B cell (primary cell): Measurements from ENCODE around the gene EFCAB13. TPM values are rescaled to one million over a fixed set of nuclear protein-coding genes. Genes with fewer than 3 reads are reported as not detected.

Experiments
- ATAC-seq: fragments of 200-7000 bp; cut with Tn5 transposase; one replicate; pipeline ENCODE4 v1.10.0; 2021; ENCODE audit warnings: low read depth, mild to moderate bottlenecking, moderate number of reproducible peaks, moderate library complexity
- CTCF ChIA-PET: fragments of 350-600 bp; sonication (Branson Sonifier 250); formaldehyde crosslinking; loops from one replicate; lab custom pipeline; 2021; ENCODE audit warnings: antibody characterized with exemption, inconsistent platforms; lab: Charles Lee
- POLR2A ChIA-PET: fragments of 350-600 bp; sonication (Branson Sonifier 250); formaldehyde crosslinking; loops from one replicate; lab custom pipeline; 2021; ENCODE audit warnings: antibody characterized with exemption; lab: Charles Lee
- DNase-seq: peaks from one replicate; pipeline ENCODE4 v3.0.0; 2013
- H2AFZ ChIP-seq: 2 replicates; pipeline ENCODE4 v1.6.1; 2012; ENCODE audit warnings: mild to moderate bottlenecking, low read depth, low read length; ENCODE audit not compliant: insufficient read depth, poor library complexity, severe bottlenecking
- H3K27ac ChIP-seq, 2 donors: 1 replicate in 1 of 2; 2 replicates in 1 of 2; pipeline ENCODE4 v1.5.1; 2012 to 2013; ENCODE audit warnings: low read length in 2 of 2, mild to moderate bottlenecking in 2 of 2, moderate library complexity in 1 of 2
- H3K27me3 ChIP-seq, 4 experiments: fragments of 200-600 bp in 1 of 4; sonication (generic) in 1 of 4; replicated peaks in 1 of 4; 1 replicate in 2 of 4; 2 replicates in 2 of 4; pipeline versions ENCODE4 v1.6.1 to v1.7.0; 2013 to 2016; ENCODE audit warnings: low read length in 3 of 4, mild to moderate bottlenecking in 2 of 4, mixed read lengths in 1 of 4, moderate library complexity in 1 of 4; ENCODE audit not compliant: insufficient read depth in 4 of 4, control insufficient read depth in 3 of 4; ENCODE audit errors: control extremely low read depth in 1 of 4
- H3K36me3 ChIP-seq, 2 experiments: replicated peaks in 1 of 2; 1 replicate in 1 of 2; 2 replicates in 1 of 2; pipeline versions ENCODE4 v1.6.1 to v1.7.1; 2013; ENCODE audit warnings: low read length in 1 of 2; ENCODE audit not compliant: insufficient read depth in 2 of 2, control insufficient read depth in 1 of 2; ENCODE audit errors: control extremely low read depth in 1 of 2, extremely low read depth in 1 of 2
- H3K4me1 ChIP-seq, 2 donors: fragments of 200-600 bp in 1 of 2; sonication (generic) in 1 of 2; 1 replicate in 1 of 2; 2 replicates in 1 of 2; pipeline versions ENCODE4 v1.5.1 to v1.6.1; 2013 to 2017; ENCODE audit warnings: low read length in 2 of 2; ENCODE audit not compliant: control insufficient read depth in 2 of 2, insufficient read depth in 2 of 2
- H3K4me2 ChIP-seq: replicated peaks from 2 replicates; pipeline ENCODE3; 2012; ENCODE audit warnings: mild to moderate bottlenecking, low read depth, low read length; ENCODE audit not compliant: poor library complexity, severe bottlenecking
- H3K4me3 ChIP-seq, 5 experiments: fragments of 200-600 bp in 1 of 5; sonication (generic) in 1 of 5; 1 replicate in 3 of 5; 2 replicates in 2 of 5; pipeline versions ENCODE4 v1.5.1 to v1.7.0; 2011 to 2016; ENCODE audit warnings: low read length in 4 of 5, mild to moderate bottlenecking in 4 of 5, low read depth in 2 of 5, control low read depth in 1 of 5, moderate library complexity in 1 of 5; ENCODE audit not compliant: insufficient read depth in 1 of 5; ENCODE audit errors: control extremely low read depth in 1 of 5, extremely low read depth in 1 of 5
- H3K79me2 ChIP-seq: fragments of 200-600 bp; sonication (generic); one replicate; pipeline ENCODE4 v1.6.0; 2016; ENCODE audit warnings: low read length; ENCODE audit not compliant: control insufficient read depth, insufficient read depth
- H3K9ac ChIP-seq: fragments of 200-600 bp; sonication (generic); 2 replicates; pipeline ENCODE4 v1.6.1; 2017; ENCODE audit warnings: mild to moderate bottlenecking, low read length, moderate library complexity
- H3K9me3 ChIP-seq, 3 donors: one replicate each; pipeline versions ENCODE4 v1.6.1 to v1.7.1; 2013; ENCODE audit warnings: low read length in 2 of 3; ENCODE audit not compliant: control insufficient read depth in 2 of 3, insufficient read depth in 1 of 3; ENCODE audit errors: control extremely low read depth in 1 of 3
- H4K20me1 ChIP-seq: 2 replicates; pipeline ENCODE4 v1.6.0; 2012; ENCODE audit warnings: mild to moderate bottlenecking, low read length; ENCODE audit not compliant: insufficient read depth, control insufficient read depth, poor library complexity, severe bottlenecking
- H3K27ac Mint-ChIP-seq: one replicate; pipeline ENCODE4 v1.8.0; 2021; ENCODE audit warnings: mixed read lengths
- H3K27me3 Mint-ChIP-seq: one replicate; pipeline ENCODE4 v1.8.0; 2021; ENCODE audit warnings: mixed read lengths
- H3K4me1 Mint-ChIP-seq: one replicate; pipeline ENCODE4 v1.8.0; 2021; ENCODE audit warnings: mixed read lengths
- H3K4me3 Mint-ChIP-seq: one replicate; pipeline ENCODE4 v1.8.0; 2021; ENCODE audit warnings: mixed read lengths
- H3K9me3 Mint-ChIP-seq: one replicate; pipeline ENCODE4 v1.8.0; 2022; ENCODE audit warnings: mixed read lengths; ENCODE audit not compliant: insufficient read depth
- EZH2 ChIP-seq: IDR thresholded peaks from 2 replicates; pipeline ENCODE4 v1.6.1; 2012; ENCODE audit warnings: borderline replicate concordance, low read depth, mild to moderate bottlenecking, moderate library complexity, low read length; ENCODE audit not compliant: insufficient read depth, poor library complexity, severe bottlenecking
- WGBS: methylation state at CpG from one replicate; pipeline ENCODE4 v1.1.5; 2013; ENCODE audit warnings: missing lambda C conversion rate; ENCODE audit not compliant: insufficient coverage; 5-methylcytosine and 5-hydroxymethylcytosine counted together
- intact Hi-C: fragments of 100-400 bp; cut with micrococcal nuclease; formaldehyde crosslinking; loops from one replicate; pipeline ENCODE4 v1.10.0; 2022
- polyA plus RNA-seq: library from polyadenylated mRNA; depleted of rRNA; stranded (reverse); fragments of >200 nt; gene quantifications from 2 replicates; pipeline ENCODE4 v1.2.3, GENCODE V29; 2012
- total RNA-seq, 2 donors: library from RNA; stranded (reverse); fragments of 120-200 nt in 1 of 2; gene quantifications; 1 replicate in 1 of 2; 2 replicates in 1 of 2; pipeline versions ENCODE4 v1.2.3 to v1.2.4, GENCODE V29; 2013 to 2022
- TF ChIP-seq, protein P1 (sequence below): fragments of 200-600 bp; IDR thresholded peaks from one replicate; pipeline ENCODE4 v1.8.0; 2022; ENCODE audit warnings: antibody characterized with exemption, mild to moderate bottlenecking

Gene EFCAB13
- total and polyA plus RNA-seq, 2 donors (not counting 1 experiment from before 2014, with no cell fraction given): 5.4 to 86.5 TPM

DNA sequence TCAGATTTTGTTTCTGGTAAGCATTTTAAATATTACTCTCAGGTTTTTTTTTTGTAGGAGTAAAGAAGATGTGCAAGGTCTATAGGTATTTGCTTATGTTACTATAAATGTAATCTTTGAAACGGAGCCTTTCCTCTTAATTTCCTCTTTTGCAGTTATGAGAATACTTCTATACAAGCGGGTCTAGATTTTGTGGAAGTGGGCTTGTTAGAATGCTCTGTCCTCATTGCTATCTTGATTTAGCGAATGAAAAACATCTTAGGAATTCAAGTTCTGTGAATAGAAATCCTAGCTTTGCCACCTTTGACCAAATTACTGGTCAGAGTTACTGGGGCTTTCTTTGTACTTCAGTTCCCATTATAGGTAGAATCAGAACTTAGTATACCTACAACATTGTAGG lies 80.3 kb downstream of the EFCAB13 start:
- Mint-ChIP-seq H3K27ac (no peak overlapping the region), H3K9me3 (no peaks in the 10 kb centered on the region), H3K27me3 (no peaks in the 10 kb centered on the region), H3K4me1 (peaks cover 8% of the 10 kb centered on the region), H3K4me3 (no peak overlapping the region)
- ATAC-seq (no peak), DNase-seq (no peak)
- no peaks in the 10 kb centered on the region for H3K27me3 ChIP-seq
- no peaks in the 10 kb centered on the region for H3K4me1 ChIP-seq
- no peaks in the 10 kb centered on the region for H3K36me3 ChIP-seq
- WGBS: no CpG with 5 or more reads among the region's 3 CpGs
- no peak overlapping the region for H2AFZ ChIP-seq
- intact Hi-C loops: no loop called here
- TF ChIP-seq, protein P1, sequence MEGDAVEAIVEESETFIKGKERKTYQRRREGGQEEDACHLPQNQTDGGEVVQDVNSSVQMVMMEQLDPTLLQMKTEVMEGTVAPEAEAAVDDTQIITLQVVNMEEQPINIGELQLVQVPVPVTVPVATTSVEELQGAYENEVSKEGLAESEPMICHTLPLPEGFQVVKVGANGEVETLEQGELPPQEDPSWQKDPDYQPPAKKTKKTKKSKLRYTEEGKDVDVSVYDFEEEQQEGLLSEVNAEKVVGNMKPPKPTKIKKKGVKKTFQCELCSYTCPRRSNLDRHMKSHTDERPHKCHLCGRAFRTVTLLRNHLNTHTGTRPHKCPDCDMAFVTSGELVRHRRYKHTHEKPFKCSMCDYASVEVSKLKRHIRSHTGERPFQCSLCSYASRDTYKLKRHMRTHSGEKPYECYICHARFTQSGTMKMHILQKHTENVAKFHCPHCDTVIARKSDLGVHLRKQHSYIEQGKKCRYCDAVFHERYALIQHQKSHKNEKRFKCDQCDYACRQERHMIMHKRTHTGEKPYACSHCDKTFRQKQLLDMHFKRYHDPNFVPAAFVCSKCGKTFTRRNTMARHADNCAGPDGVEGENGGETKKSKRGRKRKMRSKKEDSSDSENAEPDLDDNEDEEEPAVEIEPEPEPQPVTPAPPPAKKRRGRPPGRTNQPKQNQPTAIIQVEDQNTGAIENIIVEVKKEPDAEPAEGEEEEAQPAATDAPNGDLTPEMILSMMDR: no peak
- TF ChIP-seq EZH2: no peak
- H3K79me2 ChIP-seq: no peaks in the 10 kb centered on the region
- no peak overlapping the region for H3K4me2 ChIP-seq
- ChIA-PET POLR2A (interaction anchor here (0.6 kb wide), 1 partner anchor 79 kb away, joined by 7 read pairs; no protein-coding TSS in a partner anchor), CTCF (no interaction called here)
- no peak overlapping the region for H3K4me3 ChIP-seq
- H3K27ac ChIP-seq: no peak overlapping the region
- H3K9ac ChIP-seq: no peak overlapping the region
- H3K9me3 ChIP-seq: no peaks in the 10 kb centered on the region
- H4K20me1 ChIP-seq: no peaks in the 10 kb centered on the region

DNA sequence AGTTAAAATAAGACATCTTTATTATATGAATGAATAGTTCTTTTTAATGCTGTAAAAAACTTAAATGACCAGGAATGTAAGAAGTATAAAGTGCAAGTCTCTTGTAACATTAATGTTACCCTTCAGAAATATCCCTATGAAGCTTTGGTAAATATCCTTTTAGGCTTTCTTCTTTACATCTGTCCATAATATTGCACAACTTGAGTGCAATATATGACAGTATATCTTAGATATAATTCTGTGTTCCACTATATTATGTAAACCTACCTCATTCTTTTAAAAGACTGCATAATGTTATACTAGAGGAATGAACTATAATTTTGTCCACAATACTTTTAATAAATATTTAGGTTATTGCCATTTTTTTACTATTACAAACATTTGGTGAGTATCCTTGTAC lies 81.1 kb downstream of the EFCAB13 start:
- Histone ChIP-seq H3K9me3 (no peaks in the 10 kb centered on the region), H2AFZ (no peak overlapping the region), H3K27ac (no peak overlapping the region), H3K9ac (no peak overlapping the region), H3K4me2 (no peak overlapping the region), H4K20me1 (no peaks in the 10 kb centered on the region), H3K27me3 (no peaks in the 10 kb centered on the region), H3K36me3 (peaks cover 0 to 3% of the 10 kb centered on the region in 2 experiments), H3K4me1 (no peaks in the 10 kb centered on the region), H3K79me2 (no peaks in the 10 kb centered on the region), H3K4me3 (no peak overlapping the region)
- Mint-ChIP-seq H3K4me1 (peaks cover 8% of the 10 kb centered on the region), H3K27ac (no peak overlapping the region), H3K4me3 (no peak overlapping the region), H3K27me3 (no peaks in the 10 kb centered on the region), H3K9me3 (no peaks in the 10 kb centered on the region)
- intact Hi-C loops: no loop called here
- DNase-seq: no peak
- POLR2A ChIA-PET: no interaction called here
- TF ChIP-seq, protein P1: no peak
- no peak for TF ChIP-seq EZH2
- CTCF ChIA-PET: no interaction called here
- ATAC-seq: no peak
